Measurements from ENCODE around the gene OTOP3.

OTOP3 gene

DNA sequence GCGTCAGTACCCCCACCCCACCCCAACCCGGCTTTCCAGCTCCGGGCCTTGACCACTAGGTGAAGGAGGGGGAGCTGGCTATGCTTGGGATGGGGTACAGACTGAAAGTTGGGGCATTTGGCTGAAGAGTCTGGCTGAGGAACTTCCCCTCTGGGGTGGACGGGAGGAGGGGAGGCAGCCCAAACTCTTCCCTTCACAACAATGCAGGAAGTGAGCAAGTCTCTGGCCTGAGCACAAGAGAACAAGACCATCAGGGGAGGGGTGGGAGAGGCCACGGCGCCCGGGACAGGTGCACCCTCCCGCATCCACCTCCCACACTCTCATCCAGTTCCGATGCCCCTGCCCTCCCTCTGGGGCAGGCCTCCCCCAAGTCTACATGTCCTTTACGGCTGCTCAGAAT lies 18.3 kb upstream of the OTOP3 start:
- peak; percentile 47 for DNase-seq

DNA sequence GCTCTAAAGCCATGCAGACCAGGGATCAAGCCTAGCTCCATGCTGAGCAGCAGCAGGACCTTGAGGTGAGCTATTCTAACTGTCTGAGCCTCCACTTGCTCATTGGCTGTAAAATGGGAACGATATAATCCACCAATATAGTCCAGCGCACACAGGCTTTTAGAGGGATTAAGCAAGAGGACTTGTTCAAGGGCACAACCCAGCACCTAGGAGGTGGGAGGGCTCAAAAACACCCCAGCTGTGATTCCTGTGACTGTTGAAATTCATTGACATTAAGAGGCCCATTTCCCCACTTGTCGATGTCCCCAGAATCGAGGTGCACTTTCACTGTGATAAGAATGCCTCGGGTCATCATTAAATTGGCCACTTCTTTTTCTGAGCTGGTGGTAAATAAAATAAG lies 16.8 kb upstream of the OTOP3 start:
- no peak for DNase-seq

DNA sequence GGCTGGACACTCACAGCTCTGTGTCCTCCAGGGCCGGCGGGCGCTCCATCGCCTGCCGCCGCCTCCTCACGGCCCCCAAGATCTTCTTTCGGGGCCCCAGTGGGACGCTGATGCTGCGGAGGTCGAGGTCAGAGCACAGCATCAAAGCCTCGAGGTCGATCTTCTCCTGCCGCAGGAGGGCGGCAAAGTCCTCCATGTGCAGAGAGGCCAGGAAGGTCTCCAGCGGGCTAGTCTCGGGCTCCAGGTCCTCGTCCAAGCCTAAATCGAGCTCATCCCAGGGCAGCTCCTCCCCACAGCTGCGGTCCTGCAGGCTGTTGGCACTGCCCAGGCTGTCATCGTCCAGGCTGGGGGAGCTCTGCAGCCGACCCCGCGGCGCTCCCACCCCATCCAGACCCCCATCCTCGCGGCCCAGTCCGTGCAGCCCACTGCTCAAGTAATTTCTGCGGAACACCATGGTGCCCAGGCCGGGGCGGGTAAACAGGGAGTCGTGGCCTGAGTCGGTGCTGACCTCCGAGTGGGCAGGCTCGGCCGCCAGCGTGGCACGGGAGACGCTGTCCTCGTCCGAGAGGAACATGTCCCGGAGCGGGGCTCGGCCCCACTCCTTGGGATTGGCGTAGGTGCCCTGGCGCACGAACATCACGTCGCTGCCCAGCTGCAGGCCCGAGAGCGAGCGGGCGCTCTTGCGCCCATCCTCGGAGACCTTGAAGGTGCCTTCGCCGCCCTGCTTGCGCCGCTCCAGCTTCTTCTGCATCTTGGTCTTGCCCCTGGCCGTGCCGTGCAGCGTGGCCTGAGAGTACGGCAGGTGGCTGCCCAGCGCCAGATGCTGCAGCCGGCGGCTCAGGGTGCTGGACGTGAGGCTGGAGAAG lies 16.0 kb upstream of the OTOP3 start:
- peak; percentile 68 for DNase-seq

DNA sequence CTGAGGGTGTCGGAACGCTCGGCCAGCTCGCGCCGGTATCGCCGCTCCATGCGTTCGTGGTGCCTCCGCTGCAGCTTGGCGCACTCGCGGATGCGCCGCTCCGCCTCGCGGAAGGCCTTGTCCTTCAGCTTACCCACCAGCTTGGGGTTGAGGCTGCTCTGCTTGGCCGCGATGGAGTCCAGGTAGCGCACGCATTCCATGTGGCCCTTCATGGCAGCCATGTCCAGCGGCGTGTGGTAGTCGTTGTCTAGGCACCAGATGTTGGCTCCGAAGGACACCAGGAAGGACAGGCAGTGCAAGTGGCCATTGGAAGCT lies 15.4 kb upstream of the OTOP3 start:
- no peak for DNase-seq

DNA sequence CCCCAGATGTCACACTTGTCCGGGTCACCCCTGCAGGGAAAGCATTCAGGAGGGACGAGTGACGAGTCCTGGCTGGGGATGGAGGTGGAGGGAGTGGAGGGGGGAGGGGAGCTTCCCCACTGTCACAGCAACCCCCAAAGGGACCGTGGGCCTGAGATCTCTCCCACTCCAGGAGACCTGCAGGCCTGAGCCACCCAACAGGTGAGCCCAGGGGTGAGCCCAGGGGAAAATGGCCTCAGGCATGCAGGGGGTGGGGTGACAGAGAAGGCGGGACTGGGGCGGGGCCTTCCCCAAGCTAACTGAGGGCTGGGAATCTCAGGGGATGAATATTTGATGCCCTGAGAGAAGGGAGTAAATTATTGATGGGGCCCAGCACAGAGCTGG lies 15.1 kb upstream of the OTOP3 start:
- no peak for DNase-seq

DNA sequence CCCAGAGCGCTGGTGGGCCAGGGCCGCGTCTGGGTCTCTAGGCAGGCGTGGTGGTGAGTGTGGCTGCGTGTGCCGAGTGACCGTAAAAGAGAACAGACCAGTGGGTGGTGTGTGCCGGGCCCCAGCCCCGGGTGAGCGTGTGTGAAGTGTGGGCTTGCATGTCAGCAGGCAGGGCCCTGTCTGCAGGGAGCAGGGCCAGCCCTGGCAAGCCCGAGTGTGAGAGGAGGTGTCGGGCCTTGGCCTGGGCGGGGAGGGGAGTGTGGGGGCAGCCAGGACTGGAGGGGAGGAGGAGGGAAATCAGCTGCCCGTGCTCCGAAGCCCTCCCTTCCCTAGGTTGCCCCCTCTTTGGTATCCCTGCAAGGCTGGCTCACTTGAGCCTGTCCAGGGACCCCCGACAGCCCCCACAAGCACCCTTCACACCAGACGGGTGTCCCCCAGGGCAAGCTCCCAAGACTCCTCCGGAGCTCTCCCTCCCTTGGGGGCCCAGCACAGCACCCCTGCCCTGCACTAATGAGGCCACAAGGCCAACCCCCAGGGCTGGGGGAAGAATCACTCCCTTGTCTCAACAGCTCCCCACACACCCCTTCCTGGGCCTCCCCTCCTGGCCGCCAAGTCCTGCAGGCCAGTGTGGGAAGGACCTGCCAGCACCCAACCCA lies 14.5 kb upstream of the OTOP3 start:
- no peak for DNase-seq

DNA sequence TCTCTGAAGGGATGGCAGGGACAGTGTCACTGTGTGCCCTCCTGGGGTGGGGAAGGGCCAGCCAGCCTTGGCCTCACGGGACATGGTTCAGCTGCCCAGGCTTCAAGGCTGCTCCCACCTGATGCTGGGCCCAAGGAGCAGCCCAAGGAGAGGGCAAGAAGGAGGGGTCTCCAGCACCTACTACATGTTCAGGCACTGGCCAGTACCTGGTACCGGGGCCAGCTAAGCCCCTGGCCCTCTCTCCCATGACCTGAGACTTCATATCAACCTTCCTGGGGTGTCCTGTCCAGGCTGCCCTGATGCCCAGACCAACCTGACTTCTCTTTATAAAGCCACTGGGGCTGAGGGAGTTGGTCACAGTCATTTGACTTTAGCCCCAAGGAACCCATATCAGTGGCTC lies 13.9 kb upstream of the OTOP3 start:
- DNase-seq, result no peak

DNA sequence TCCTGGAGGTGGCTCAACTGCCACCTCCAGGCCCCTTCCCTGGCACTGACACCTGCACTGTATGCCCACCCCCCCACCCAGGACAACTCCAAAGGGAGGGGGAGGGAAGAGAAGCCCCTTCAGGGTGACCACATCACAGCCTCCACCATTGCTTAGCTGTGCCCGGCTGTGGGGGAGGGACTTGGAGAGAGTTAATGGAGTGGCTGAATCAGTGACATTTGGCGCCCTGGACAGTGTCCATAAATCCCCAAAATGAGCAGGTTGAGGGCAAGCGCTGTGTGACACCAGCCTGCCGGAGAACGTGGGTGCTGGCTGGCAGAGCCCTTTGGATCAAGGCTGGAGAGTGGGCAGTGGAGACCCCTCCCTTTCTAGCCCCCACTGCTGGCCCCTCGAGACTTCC lies 13.5 kb upstream of the OTOP3 start:
- no peak for DNase-seq

DNA sequence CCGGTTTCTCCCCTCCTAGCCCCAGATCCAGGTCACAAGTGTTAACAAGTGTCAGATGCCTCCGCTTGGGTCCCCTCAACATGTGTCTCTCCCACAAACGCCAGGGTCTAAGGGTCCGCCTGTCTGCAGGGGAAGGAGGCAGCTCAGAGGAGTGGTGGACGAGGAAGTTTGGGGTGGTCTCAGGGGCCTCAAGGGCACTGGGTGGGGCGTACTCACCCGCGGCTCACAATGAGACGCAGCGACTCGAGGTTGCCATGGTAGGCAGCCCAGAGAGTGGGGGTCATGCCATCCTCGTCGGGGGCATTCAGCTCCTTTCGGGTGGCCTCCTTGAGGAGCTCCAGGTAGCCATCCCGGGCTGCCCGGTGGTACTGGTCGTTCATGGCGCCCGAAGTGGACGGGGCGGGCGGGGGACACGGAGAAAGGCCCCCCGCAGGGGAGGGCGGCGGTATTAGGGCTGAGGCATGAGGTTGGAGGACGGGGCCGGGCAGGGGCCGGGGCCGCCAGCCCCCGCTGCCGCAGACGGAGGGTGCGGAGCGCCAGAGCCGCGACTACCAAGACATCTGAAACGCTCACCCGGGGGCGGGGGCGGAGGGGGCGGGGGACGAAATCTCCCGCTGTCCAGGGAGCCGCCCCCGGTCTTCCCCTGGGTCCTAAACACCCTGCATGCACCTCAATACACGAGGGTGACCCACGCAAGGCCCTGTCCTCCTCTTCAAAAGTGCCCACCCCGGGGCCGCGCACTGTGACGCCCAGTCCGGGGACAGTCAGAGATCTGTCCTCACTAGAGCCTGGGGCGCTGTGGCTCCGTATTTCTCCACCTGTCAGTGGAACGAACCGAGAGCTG lies 12.8 kb upstream of the OTOP3 start, which contains the start of gene USH1G:
Gene USH1G (minus strand): TSS at position 562 of the 844 bp plus-strand sequence. CDS start 182 bp downstream, at position 380.
- no peak for DNase-seq

DNA sequence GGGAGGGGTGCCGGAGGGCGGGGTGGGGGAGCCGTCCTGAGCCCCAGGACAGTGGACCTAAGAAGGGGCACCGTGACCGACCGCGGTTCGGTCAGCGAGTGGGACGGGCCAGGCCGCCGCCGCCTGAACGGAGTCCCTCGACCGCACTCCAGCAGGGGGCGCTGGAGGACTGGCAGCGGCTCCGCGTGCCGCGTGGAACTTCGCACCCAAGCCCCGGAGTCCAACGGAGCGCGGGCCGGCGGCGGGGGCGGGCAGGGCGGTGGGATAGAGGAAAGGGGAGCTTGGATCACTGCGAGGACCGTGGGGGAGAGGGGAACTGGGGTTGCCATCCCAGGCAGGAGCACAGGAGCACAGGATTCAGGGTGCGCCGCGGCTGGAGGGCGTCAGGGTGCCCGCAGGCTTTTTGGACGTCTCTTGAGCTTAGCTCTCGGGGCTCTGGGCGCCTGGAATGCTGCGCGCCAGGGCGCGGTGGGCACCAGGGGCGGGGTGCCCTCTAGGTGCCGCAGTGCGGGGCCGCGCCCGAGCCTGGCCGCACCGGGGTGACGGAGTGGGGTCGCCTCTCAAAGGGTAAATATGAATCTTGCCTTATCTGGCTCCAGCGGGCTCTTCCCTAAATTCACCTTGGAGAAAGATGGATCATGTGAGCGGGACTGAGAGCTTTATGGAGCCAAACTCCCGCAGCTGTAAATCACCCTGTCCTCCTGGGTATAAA lies 12.0 kb upstream of the OTOP3 start:
- peak; percentile 74 for DNase-seq

DNA sequence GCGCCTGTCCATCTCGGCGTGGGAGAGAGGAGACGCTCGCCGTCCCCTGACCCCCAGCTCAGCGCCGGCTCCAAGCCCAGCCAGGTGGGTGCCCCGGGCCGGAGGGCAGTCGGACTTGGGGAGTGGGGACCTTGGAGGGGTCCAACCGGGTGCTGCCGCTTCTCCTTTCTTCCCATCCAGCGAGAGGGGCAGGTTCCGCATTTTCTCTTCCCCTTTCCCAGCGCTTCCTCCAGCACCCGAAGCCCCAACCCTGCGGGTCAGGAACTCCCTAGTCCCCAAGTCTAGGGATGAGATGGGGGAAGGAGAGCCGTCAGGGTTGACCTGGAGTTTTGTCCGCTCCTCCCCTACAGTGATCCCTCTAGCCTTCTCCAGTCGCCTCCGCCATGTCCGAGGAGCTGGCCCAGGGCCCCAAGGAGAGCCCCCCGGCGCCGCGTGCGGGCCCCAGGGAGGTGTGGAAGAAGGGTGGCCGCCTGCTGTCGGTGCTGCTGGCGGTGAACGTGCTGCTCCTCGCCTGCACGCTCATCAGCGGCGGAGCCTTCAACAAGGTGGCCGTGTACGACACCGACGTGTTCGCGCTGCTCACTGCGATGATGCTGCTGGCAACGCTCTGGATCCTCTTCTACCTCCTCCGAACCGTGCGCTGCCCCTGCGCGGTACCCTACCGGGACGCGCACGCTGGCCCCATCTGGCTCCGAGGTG lies 11.3 kb upstream of the OTOP3 start, which contains the start of gene OTOP2:
Gene OTOP2 (plus strand): TSS at position 24 of the 699 bp plus-strand sequence. CDS start 360 bp downstream, at position 384.
- peak; percentile 47 for DNase-seq

DNA sequence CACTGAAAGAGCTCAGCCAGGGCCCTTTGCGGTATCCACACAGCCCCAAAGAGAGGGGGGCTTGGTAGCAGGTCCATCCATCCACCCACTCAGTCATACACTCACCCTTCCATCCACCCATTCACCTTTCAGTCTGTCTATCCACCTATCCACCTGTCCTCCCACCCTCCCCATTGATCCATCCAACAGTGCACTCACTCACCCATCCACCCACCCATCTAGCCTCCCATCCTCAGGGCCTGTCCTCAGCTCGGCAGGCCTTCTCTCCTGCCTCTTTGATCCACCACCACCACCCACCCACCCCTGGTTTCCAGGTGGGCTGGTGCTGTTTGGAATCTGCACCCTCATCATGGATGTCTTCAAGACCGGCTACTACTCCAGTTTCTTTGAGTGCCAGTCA lies 10.5 kb upstream of the OTOP3 start:
- no peak for DNase-seq

DNA sequence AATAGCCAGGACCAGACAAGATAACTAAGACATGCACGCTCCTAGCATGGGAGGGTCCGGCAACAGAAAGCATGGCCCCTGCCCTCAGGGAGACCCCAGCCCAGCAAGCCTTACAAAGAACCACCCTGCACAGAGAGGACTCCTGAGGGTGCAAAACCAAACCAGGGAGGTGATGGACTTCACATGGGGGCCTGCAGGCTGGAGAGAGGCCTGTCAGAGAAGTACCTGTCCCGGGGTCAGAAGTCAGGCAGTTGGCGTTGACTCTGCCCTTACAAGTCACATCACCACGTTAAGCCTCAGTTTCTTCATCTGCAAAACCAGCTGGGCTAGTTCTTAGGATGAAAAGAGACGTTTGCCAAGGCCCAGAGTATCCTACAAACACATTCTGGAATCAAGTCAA lies 6.9 kb upstream of the OTOP3 start:
- DNase-seq, result no peak

DNA sequence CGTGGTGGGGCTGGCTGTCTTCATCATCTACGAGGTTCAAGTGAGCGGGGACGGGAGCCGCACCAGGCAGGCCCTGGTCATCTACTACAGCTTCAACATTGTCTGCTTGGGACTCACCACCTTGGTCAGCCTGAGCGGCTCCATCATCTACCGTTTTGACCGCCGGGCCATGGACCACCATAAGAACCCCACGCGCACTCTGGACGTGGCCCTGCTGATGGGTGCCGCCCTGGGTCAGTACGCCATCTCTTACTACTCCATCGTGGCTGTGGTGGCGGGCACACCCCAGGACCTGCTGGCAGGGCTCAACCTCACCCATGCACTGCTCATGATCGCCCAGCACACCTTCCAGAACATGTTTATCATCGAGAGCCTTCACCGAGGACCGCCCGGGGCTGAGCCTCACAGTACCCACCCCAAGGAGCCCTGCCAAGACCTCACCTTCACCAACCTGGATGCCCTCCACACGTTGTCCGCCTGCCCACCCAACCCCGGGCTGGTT lies 5.1 kb upstream of the OTOP3 start:
- DNase-seq, result no peak

DNA sequence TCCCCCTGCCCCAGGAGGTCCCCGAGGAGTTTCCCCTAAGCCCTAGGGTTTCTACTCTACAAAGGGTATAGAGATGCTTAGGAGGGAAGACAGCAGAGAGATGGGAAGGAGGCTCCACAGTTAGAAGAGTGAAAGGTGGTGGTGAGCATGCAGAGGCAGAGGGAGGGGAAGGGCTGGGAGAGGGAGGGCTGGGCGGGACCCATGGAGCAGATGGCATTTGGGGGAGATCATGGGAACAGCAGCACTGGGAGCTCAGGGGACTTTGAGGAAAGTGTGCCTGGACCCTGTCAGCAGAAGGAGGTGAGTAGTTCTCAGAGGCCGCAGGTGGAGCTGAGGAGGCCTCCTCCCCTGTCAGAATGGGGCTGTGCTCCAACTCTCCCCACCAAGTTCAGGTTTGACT lies 650 bp upstream of the OTOP3 start:
- DNase-seq, result no peak

DNA sequence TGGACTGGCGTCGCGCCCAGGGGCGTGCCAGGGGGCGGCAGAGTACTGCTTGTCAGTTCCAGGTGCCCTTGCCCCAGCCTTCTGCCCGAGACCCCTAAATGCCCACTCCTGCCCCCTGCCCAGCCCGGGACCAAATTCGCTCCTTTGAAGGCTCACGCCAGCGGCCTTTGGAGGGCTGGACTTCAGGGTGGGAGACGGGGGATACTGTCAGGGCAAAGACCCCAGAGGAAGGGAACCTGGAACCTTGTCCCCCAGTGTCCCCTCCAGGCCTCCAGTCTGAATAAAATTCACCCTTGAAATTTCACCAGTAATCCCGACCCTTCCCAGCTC lies 737 bp downstream of the OTOP3 start:
- DNase-seq, result no peak

DNA sequence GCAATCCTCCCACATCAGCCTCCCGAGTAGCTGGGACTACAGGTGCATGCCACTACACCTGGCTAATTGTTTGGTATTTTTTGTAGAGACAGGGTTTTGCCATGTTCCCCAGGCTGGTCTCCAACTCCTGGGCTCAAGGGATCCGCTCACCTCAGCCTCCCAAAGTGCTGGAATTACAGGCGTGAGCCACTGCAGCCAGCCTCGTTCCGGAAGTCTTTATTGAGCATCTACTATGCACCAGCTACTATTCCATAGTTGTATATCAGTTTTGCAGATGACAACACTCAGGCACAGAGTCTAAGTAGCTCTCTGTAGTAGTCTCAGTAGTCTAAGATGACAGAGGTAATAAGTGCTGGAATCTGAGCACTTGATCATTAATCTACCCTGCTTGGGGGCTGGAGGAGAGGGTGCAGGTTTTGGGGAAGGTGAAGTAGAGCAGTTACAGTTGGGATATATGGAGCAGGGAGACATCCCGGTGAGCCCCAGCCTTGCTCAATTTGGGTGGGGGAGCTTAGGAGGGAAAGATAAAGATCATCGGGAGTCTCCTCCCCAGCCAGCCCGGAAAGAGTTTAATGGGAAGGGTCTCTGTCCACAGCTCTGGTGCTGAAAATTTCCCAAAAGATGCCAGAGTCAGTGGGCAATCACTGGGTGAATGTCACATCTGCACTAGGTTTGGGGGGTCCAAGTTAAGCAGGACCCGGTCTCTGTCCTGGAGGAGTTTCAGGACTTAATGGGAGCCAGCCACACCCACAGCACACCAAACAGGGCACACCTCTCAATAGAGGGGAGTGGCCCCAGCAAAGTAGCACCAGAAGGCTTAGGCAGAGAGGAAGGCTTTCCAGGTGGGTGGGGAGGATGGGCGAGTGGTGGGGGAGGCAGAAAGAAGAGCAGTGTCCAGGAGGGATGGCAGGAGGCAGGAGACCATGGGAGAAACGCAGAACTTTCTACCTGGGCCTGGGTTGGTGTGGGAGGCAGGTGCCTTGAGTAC lies 1.7 kb downstream of the OTOP3 start:
- DNase-seq, result no peak

DNA sequence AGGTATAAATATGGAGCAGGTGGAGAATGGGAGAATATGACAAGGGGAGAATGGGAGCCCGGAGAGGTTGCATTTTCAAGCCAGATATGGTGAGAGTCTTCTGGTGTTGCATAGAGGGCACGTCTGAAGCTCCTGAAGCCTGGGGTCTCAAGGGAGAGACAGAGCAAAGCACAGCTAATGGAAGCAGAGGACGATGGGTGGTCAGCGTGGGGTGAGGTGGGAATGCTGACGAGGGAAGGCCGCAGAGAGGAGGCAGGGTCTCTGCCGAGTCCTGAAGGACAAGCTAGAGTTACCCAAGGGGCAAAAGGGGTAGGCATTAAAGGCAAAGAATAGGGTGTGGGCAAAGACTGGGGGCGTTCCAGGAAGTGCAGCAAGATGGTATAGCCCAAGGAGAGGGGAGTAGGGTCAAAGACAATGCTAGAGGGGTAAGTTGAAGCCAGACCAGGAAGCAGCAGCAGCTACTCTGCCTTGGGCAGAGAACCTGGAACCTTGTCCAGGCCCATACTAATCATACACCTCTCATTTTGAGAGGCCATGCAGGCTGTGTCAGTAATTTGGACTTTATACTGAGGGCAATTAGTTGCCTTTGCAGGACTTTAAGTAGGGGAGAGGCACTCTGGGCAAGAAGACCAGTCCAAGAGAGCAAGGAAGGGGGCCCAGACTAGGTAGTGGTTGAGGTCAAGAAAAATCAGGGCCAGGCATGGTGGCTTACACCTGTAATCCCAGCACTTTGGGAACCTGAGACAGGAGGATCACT lies 2.7 kb downstream of the OTOP3 start:
- no peak for DNase-seq

DNA sequence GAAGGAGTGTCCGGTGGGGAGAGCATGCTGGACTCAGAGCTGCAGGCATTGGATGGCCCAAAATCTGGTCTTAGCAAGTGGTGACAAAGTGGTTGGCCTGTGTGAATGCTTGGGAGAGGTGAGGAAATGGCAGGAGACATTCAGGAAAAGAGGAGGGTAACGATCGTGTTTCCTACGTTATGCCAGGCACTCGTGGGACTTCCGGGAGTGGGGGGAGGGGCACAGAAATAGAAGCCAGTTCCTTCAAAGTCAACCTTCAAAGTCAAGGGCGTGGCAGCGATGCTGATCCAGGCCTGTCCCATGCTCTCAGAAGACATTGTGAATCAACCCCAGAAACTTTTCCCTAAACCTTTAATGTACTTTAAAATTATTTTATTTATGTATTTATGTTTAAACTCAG lies 3.8 kb downstream of the OTOP3 start:
- DNase-seq, result no peak

DNA sequence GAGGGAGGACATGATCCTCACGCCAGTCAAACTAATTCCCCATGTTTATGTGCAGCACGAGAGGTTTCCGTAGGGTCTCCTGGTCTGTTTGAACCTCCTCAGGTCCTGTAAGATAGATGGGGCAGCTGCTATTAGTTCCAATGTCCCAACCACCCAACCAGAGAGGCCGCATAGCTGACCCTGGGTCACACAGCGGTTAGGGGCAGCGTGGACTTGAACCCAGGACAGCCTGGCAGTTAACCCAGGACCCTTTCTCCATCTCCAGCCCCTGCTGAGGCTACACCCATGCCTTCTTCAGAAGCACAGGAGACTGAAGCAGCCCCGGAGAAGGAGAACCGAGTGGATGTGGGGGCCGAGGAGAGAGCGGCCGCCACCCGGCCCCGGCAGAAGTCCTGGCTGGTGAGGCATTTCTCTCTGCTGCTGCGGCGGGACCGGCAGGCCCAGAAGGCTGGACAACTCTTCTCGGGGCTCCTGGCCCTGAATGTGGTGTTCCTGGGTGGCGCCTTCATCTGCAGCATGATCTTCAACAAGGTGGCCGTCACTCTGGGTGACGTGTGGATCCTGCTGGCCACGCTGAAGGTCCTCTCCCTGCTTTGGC lies 5.5 kb downstream of the OTOP3 start:
- DNase-seq, result no peak
